HCT116 (cell line): ENCODE results near the gene SIX2. TPM values are rescaled to one million over a fixed set of nuclear protein-coding genes. Genes with fewer than 3 reads are reported as not detected.

Experiments
- ATAC-seq: fragments of 200-7000 bp; cut with Tn5 transposase; 2 replicates; pipeline ENCODE4 v1.9.1; 2020; ENCODE audit warnings: mild to moderate bottlenecking, moderate library complexity
- BruUV-seq: library from RNA; stranded (reverse); fragments of 400-500 nt; replicated peaks from 2 replicates; lab custom pipeline; 2021; lab: Mats Ljungman, UMichigan
- CTCF ChIA-PET: fragments of 300-600 bp; sonication (Branson Sonifier 250); formaldehyde crosslinking; loops from one replicate; lab custom pipeline; 2021; ENCODE audit warnings: antibody characterized with exemption; lab: Charles Lee
- POLR2A ChIA-PET: fragments of 300-600, 350-600 bp; sonication (Branson Sonifier 250); formaldehyde crosslinking; loops from one replicate; lab custom pipeline; 2021; ENCODE audit warnings: antibody characterized with exemption; lab: Charles Lee
- RAD21 ChIA-PET, 2 experiments: fragments of 300-600 bp; sonication (Branson Sonifier 250); formaldehyde crosslinking; loops; one replicate each; lab custom pipeline; 2023; ENCODE audit warnings: low total read pairs in 2 of 2; ENCODE audit not compliant: uncharacterized antibody in 2 of 2, unreplicated experiment in 2 of 2, low non-redundant PET in 1 of 2; lab: Charles Lee
- DNase-seq: peaks from one replicate; pipeline ENCODE4 v3.0.0-alpha.2; 2010; ENCODE audit warnings: low read depth, low spot score
- H2AFZ ChIP-seq: fragments of 200-600 bp; shearing (Covaris generic), sonication (generic); 2 replicates; pipeline ENCODE4 v1.6.1; 2017; ENCODE audit warnings: low read depth, mixed run types, mixed read lengths, antibody characterized with exemption, low read length; ENCODE audit not compliant: poor library complexity, severe bottlenecking
- H3K27ac ChIP-seq: 2 replicates; pipeline ENCODE4 v1.5.1; 2012; ENCODE audit warnings: low read depth, low read length
- H3K27me3 ChIP-seq: fragments of 200-600 bp; sonication (generic); 2 replicates; pipeline ENCODE4 v1.6.1; 2016; ENCODE audit warnings: mixed run types, low read length, mixed read lengths; ENCODE audit not compliant: insufficient read depth
- H3K36me3 ChIP-seq, 2 experiments: fragments of 200-500 bp in 1 of 2; fragments of 200-600 bp in 1 of 2; sonication (Bioruptor generic) in 1 of 2; sonication (generic) in 1 of 2; 2 replicates each; pipeline versions ENCODE4 v1.5.1 to v1.6.1; 2014 to 2016; ENCODE audit warnings: low read length in 2 of 2, inconsistent platforms in 1 of 2, mixed read lengths in 1 of 2, mixed run types in 1 of 2; ENCODE audit not compliant: insufficient read depth in 2 of 2, control insufficient read depth in 1 of 2
- H3K4me1 ChIP-seq, 2 experiments: fragments of 200-600 bp in 1 of 2; sonication (generic) in 1 of 2; 2 replicates each; pipeline versions ENCODE4 v1.5.1 to v1.6.1; 2012 to 2017; ENCODE audit warnings: low read length in 2 of 2, inconsistent platforms in 1 of 2, mild to moderate bottlenecking in 1 of 2, mixed read lengths in 1 of 2, mixed run types in 1 of 2, moderate library complexity in 1 of 2; ENCODE audit not compliant: insufficient read depth in 2 of 2, control insufficient read depth in 1 of 2
- H3K4me2 ChIP-seq: fragments of 200-600 bp; sonication (generic); 2 replicates; pipeline ENCODE4 v1.6.1; 2017; ENCODE audit warnings: mixed run types, low read length, mixed read lengths
- H3K4me3 ChIP-seq, 2 experiments: fragments of 200-600 bp in 1 of 2; sonication (generic) in 1 of 2; replicated peaks in 1 of 2; 2 replicates each; pipeline ENCODE4 v1.5.1; 2011 to 2016; ENCODE audit warnings: low read length in 2 of 2, control low read depth in 1 of 2, low read depth in 1 of 2, mild to moderate bottlenecking in 1 of 2, mixed read lengths in 1 of 2, mixed run types in 1 of 2
- H3K79me2 ChIP-seq: fragments of 200-600 bp; sonication (generic); 2 replicates; pipeline ENCODE4 v1.6.1; 2017; ENCODE audit warnings: mild to moderate bottlenecking, mixed run types, low read length, moderate library complexity, mixed read lengths; ENCODE audit not compliant: insufficient read depth
- H3K9ac ChIP-seq: fragments of 200-600 bp; sonication (generic); 2 replicates; pipeline ENCODE4 v1.6.1; 2016; ENCODE audit warnings: low read length, mixed read lengths
- H3K9me2 ChIP-seq: fragments of 200-600 bp; sonication (generic), shearing (Covaris generic); 2 replicates; pipeline ENCODE4 v1.6.1; 2017; ENCODE audit warnings: mixed run types, mild to moderate bottlenecking, moderate library complexity; ENCODE audit not compliant: insufficient read depth
- H3K9me3 ChIP-seq, 2 experiments: fragments of 200-500 bp in 1 of 2; fragments of 200-600 bp in 1 of 2; sonication (Bioruptor generic) in 1 of 2; sonication (generic) in 1 of 2; 2 replicates each; pipeline ENCODE4 v1.6.1; 2014 to 2017; ENCODE audit warnings: low read length in 2 of 2, mixed read lengths in 2 of 2, inconsistent platforms in 1 of 2, low read depth in 1 of 2, mild to moderate bottlenecking in 1 of 2, mixed run types in 1 of 2, moderate library complexity in 1 of 2; ENCODE audit not compliant: control insufficient read depth in 1 of 2, insufficient read depth in 1 of 2
- H4K20me1 ChIP-seq: fragments of 200-600 bp; sonication (generic), shearing (Covaris generic); 2 replicates; pipeline ENCODE4 v1.6.1; 2017; ENCODE audit warnings: mixed run types, mild to moderate bottlenecking, moderate library complexity; ENCODE audit not compliant: insufficient read depth
- EZH2 ChIP-seq: fragments of 200-600 bp; sonication (generic); IDR thresholded peaks from 2 replicates; pipeline ENCODE4 v1.6.1; 2017; ENCODE audit warnings: antibody characterized with exemption, mixed run types
- SIN3A ChIP-seq: IDR thresholded peaks from 2 replicates; pipeline ENCODE4 v1.6.1; 2012; ENCODE audit warnings: low read depth
- SRF ChIP-seq: IDR thresholded peaks from 2 replicates; pipeline ENCODE4 v1.6.1; 2012; ENCODE audit warnings: low read depth
- intact Hi-C: fragments of 100-400 bp; cut with micrococcal nuclease; formaldehyde crosslinking; loops from 2 replicates; pipeline ENCODE4 v1.10.0; 2022
- total RNA-seq: library from RNA; stranded (reverse); gene quantifications from one replicate; pipeline ENCODE4 v1.2.1, GENCODE V29; 2021; ENCODE audit not compliant: unreplicated experiment
- TF ChIP-seq, protein P1 (sequence below), 3 experiments: fragments of 200-600 bp in 1 of 3; sonication (generic) in 1 of 3; IDR thresholded peaks in 2 of 3; conservative IDR thresholded peaks in 1 of 3; 2 replicates each; pipeline ENCODE4 v1.5.1; 2012 to 2017; ENCODE audit warnings: low read depth in 2 of 3, low read length in 2 of 3, antibody characterized with exemption in 1 of 3, borderline replicate concordance in 1 of 3, control low read depth in 1 of 3, mild to moderate bottlenecking in 1 of 3, mixed read lengths in 1 of 3, mixed run types in 1 of 3, moderate library complexity in 1 of 3; ENCODE audit not compliant: insufficient read depth in 1 of 3
- TF ChIP-seq, protein P2 (sequence below): IDR thresholded peaks from 2 replicates; pipeline ENCODE4 v1.6.1; 2011; ENCODE audit warnings: mild to moderate bottlenecking, low read length, moderate library complexity; ENCODE audit not compliant: insufficient replicate concordance; ENCODE audit errors: extremely low read depth

The SIX2 gene
- total RNA-seq, 1 experiment from 2014 or later, result 0.54 TPM

- no peak for ATAC-seq
- intact Hi-C loops, result no loop called here
- ChIA-PET POLR2A (no interaction called here), RAD21 (no interaction called here), CTCF (no interaction called here)
- H4K20me1 ChIP-seq, result no peaks in the 10 kb centered on the region
- no peak overlapping the region for H2AFZ ChIP-seq
- H3K27ac ChIP-seq, result no peak overlapping the region
- no peaks in the 10 kb centered on the region for H3K9me3 ChIP-seq
- no peak overlapping the region for H3K4me2 ChIP-seq
- no peaks in the 10 kb centered on the region for H3K4me1 ChIP-seq
- H3K27me3 ChIP-seq, result no peaks in the 10 kb centered on the region
- no peaks in the 10 kb centered on the region for H3K79me2 ChIP-seq
- DNase-seq, result no peak
- H3K36me3 ChIP-seq, result no peaks in the 10 kb centered on the region
- TF ChIP-seq, protein P1, sequence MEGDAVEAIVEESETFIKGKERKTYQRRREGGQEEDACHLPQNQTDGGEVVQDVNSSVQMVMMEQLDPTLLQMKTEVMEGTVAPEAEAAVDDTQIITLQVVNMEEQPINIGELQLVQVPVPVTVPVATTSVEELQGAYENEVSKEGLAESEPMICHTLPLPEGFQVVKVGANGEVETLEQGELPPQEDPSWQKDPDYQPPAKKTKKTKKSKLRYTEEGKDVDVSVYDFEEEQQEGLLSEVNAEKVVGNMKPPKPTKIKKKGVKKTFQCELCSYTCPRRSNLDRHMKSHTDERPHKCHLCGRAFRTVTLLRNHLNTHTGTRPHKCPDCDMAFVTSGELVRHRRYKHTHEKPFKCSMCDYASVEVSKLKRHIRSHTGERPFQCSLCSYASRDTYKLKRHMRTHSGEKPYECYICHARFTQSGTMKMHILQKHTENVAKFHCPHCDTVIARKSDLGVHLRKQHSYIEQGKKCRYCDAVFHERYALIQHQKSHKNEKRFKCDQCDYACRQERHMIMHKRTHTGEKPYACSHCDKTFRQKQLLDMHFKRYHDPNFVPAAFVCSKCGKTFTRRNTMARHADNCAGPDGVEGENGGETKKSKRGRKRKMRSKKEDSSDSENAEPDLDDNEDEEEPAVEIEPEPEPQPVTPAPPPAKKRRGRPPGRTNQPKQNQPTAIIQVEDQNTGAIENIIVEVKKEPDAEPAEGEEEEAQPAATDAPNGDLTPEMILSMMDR (IDR thresholded peaks at IDR 0.05 in 2 of 3, conservative IDR thresholded peaks at IDR 0.05 in 1 of 3; ENCODE audit: borderline replicate concordance in 1 of 3, insufficient read depth in 1 of 3, low read depth in 2 of 3, low read length in 2 of 3), result no peak
- TF ChIP-seq, protein P2, sequence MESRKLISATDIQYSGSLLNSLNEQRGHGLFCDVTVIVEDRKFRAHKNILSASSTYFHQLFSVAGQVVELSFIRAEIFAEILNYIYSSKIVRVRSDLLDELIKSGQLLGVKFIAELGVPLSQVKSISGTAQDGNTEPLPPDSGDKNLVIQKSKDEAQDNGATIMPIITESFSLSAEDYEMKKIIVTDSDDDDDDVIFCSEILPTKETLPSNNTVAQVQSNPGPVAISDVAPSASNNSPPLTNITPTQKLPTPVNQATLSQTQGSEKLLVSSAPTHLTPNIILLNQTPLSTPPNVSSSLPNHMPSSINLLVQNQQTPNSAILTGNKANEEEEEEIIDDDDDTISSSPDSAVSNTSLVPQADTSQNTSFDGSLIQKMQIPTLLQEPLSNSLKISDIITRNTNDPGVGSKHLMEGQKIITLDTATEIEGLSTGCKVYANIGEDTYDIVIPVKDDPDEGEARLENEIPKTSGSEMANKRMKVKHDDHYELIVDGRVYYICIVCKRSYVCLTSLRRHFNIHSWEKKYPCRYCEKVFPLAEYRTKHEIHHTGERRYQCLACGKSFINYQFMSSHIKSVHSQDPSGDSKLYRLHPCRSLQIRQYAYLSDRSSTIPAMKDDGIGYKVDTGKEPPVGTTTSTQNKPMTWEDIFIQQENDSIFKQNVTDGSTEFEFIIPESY, result no peak
- TF ChIP-seq EZH2 (no peak), SIN3A (no peak), SRF (no peak)
- TF ChIP-seq, all 23 proteins: peak for 0
- BruUV-seq, result no TSS peak
- Histone ChIP-seq H3K9ac (no peak overlapping the region), H3K4me3 (no peak overlapping the region), H3K9me2 (no peaks in the 10 kb centered on the region)
These were observed 6.6 kb downstream of the SIX2 start for GRCh38 chr2:45002686-45003085.
